Stimulated activated CD4-positive, alpha-beta T cell treated with anti-CD3 and anti-CD28 coated beads, Interleukin-2, amount 100 ng/mL, for 48 hours (primary cell): ENCODE results near the gene TUBB2A.
"Not testable (repeated sequence)": the region's sequence is repeated elsewhere in the genome, so short reads cannot be mapped to it uniquely, and the experiment has no call there.

Experiments used
- DNase-seq, 2 donors: peaks; one replicate each; pipeline ENCODE4 v3.0.0-alpha.2; 2020

The TUBB2A gene

DNA sequence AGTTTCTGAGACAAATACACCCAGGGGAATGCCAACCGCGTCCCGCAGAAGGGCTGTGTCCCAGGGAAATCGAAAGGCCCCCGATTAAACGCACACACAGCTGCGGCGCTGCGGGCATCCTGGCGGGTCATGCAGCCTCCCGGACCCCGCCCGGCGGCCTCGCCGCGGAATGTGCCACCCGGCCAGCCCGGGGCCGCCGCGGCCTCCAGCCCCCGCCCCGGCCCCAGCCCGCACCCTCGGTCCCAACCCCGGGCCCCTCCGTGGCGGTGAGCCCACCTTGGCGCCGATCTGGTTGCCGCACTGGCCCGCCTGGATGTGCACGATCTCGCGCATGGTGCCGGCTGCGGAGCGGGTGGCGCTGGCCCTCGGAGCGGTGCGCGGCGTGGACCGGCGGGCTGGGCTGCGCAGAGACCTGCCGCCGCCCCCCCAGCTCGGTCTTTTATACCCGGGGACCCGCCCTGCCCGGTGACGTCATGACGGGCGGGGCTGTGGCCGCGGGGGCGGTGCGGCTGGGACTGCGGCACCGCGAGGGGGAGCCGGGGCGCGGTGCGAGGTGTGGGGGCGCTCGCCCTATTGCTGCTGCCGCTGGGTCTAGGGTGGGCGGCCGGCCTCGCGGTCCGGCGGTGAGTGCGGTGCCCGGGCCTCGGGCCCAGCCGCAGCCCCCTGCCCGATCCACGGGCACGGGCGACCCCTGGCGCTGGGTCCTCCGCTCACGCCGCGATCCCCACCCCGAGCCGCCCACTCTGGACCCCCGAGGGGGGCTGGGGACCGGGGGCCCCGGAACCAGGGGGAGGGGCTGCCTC is at the start of gene TUBB2A:
TUBB2A (minus strand) TSS at position 414 of the 803 bp plus-strand sequence; CDS start at position 333, 81 bp downstream.
- DNase-seq: peak; percentile 76 to 81

GRCh38 chr6:3206339-3207015 is 49.1 kb upstream of the TUBB2A start:
- no peak for DNase-seq

GRCh38 chr6:3205913-3206312 is 48.6 kb upstream of the TUBB2A start:
- no peak for DNase-seq

- DNase-seq: no peak
Observed at GRCh38 chr6:3204921-3205320, 47.6 kb upstream of the TUBB2A start.

- no peak for DNase-seq
Observed at GRCh38 chr6:3202999-3203696, 45.8 kb upstream of the TUBB2A start.

DNA sequence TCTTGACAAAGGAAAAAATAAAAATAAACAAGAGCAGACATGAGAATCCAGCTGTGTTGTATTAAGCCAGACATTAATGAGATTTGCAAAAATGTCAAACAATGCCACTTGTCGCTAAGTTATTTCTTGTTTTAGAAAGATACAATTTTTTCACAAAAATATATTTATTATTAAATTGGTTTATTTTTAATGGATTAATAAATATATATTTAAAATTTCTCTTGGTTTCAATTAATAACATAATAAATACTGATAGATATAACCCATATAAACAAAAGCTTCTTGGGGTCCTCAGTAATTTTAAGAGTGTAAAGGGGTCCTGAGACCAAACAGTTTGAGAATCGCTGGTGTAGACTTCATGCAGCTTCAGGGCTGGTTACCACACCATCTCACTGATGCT is 44.0 kb upstream of the TUBB2A start:
- no peak for DNase-seq

DNA sequence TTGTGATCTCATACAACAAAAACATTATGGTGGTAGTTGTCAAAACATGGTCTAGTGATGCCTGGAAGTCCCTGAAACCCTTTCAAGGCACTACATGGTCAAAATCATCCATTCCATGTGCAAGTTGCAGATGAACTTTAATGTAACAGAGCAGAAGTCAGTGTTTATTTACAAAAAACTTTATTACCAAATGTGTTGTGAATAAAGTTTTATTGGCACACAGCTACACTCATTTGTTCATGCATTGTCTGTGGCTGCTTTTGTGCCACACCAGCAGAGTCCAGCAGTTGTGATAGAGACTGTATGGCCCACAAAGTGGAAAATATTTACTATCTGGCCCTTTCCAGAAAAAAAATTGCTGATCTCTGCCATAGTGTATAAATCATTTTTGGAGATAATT is 43.3 kb upstream of the TUBB2A start:
- no peak for DNase-seq

- no peak for DNase-seq
Observed at GRCh38 chr6:3199382-3199781, 42.0 kb upstream of the TUBB2A start.

DNA sequence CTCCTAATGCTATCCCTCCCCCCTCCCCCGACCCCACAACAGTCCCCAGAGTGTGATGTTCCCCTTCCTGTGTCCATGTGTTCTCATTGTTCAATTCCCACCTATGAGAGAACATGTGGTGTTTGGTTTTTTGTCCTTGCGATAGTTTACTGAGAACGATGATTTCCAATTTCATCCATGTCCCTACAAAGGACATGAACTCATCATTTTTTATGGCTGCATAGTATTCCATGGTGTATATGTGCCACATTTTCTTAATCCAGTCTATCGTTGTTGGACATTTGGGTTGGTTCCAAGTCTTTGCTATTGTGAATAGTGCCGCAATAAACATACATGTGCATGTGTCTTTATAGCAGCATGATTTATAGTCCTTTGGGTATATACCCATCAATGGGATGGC is 40.4 kb upstream of the TUBB2A start:
- DNase-seq: not testable (repeated sequence)

DNA sequence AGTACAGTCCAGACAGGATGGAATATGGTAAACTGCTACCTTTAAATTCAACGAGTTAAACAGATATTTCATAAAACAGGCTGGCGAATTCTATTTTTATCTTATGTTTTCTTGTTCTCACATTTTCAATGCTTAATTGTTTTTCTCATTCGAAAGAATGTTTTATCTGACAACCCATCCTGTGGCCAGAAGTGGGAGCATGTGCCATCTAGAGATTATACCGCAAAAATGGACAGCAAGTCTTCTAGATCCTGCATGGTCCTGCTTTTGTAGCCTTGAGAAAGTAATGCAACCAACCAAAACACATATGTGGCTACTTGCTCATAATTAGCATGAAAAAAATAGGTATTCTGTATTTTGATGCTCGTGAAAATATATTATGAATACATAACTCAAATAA is 39.4 kb upstream of the TUBB2A start:
- DNase-seq: no peak

DNA sequence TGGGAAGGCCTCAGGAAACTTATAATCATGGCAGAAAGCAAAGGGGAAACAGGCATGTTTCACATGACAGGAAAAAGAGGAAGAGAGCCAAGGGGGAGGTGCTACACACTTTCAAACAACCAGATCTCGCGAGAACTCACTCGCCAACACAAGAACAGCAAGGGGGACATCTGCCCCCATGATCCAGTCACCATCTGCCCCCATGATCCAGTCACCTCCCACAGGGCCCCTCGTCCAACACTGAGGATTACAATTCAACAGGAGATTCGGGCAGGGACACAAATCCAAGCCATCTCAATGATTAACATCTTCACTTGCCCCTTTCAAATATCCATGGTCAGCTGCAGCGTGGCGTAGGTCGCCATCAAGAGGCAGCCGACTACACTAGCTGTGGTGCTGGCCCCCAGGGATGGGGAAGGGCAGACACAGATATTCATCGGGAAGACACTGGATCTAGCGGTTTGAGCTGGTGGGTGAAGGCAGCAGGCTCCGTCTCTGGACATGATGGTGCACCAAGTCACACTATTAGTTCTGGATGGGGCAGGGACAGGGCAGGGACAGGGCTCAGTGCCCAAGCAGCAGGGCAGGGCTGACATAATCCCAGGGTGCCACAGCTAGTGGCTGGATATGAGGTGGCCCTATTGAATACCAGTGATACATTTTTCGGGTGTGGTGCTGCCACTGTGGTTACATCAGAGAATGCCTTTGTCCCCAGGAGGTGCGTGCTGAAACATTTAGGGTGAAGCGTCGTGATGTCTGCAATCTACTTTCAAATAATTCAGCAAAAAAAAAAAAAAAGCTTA is 38.6 kb upstream of the TUBB2A start:
- DNase-seq: no peak

- no peak for DNase-seq
Observed at GRCh38 chr6:3195420-3195694, 38.0 kb upstream of the TUBB2A start.

GRCh38 chr6:3194535-3195419 is 37.4 kb upstream of the TUBB2A start:
- DNase-seq: no peak

DNA sequence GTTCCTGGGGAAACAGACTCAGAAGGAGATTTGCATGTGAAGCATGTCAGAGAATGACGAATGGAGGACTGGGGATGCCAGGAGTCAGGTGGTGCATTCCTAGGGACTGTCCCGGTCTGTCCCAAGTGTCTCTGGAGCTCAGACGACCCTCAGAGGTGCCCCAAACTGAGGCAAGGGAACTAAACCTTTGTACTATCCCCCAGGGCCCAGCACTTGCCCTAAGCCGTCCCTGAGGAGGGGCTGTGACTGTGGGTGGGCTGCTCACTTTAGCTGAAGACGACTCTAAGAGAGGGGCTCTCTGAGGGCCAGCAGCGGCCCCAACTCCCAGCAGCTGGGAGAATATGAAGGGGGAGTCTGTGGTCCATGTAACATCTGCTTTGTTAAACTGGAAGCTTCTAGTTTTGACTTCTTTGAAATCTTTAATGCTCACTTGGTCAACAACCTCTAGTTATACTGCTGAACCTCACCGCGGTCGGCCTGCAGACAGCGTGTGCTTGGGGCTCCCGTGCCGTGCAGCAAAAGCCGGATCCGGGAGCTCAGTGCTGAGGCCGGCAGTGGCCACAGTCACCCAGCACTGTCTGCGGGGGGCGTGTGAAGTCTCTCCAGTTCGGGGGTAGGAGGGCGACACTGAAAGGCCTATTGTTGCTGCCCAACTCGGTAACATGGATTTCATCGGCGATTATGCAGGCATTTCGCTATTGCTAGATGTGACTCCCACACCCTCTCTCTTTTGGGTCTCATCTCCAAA is 35.9 kb upstream of the TUBB2A start:
- no peak for DNase-seq

GRCh38 chr6:3190779-3191178 is 33.4 kb upstream of the TUBB2A start:
- no peak for DNase-seq

DNA sequence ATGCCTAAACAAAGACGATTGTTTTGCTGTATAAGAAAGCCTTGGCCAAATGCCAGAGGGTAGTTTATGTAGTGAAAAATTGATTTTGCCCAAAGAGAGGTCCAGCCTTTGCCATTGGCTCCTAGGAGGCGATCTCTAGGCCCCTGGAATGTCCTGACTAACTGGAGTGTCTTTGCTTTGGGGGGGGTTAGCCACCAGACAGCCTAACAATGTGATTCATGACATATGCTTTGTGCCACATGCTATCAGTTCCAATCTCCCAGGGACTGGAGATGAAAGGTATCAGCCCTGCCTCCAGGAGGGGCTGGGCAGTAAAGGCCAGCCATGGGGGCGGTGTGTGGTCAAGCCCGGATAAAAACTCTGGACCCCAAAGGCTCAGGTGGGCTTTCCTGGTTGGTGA is 32.7 kb upstream of the TUBB2A start:
- no peak for DNase-seq

GRCh38 chr6:3189192-3189591 is 31.8 kb upstream of the TUBB2A start:
- DNase-seq: not testable (repeated sequence)

DNA sequence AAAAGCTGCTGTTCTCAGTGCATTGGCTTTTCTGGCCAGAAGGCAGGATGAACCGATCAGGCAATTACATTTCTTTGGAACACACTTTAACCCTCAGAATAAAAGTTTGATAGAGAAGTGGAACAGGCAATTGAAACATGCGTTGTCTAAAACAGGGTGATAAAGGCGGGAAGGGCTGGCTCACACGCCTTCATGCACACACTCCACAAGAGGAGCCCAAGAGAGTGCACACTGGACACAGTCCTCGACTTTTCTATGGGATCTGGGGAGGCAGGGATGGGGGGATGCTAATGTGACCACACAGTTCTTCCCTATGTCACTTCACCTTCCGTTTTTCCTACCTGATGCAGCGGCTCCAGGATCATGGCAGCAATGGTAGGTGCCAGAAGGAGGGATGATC is 30.9 kb upstream of the TUBB2A start:
- no peak for DNase-seq

- DNase-seq: no peak
Observed at GRCh38 chr6:3186974-3187382, 29.6 kb upstream of the TUBB2A start.

- no peak for DNase-seq
Observed at GRCh38 chr6:3183066-3183465, 25.7 kb upstream of the TUBB2A start.

GRCh38 chr6:3181105-3181504 is 23.8 kb upstream of the TUBB2A start:
- DNase-seq: no peak
